Measurements from ENCODE around the gene MSMB.

Gene MSMB

DNA sequence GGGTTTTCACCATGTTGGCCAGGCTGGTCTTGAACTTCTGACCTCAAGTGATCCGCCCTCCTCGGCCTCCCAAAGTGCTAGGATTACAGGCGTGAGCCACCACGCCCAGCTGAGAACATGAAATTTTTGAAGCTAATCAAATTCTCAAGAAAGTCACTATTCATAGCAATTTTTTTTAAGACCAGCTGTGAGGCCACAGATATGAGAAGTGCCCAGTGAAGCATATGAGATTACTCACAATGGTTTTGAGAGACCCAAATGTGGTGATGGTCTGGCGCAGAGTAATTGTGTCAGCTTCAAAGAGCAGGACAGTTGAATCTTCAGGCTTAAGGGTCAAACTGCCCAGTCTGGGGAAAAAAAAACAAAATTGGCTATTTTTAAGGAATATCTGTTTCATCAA is 31.9 kb downstream of the MSMB start:
- Histone ChIP-seq H3K9me3 (replicated peaks; ENCODE audit: insufficient read depth, low read length) (no peaks in the 10 kb centered on the region), H3K4me1 (ENCODE audit: low read length) (no peaks in the 10 kb centered on the region), H3K4me3 (ENCODE audit: low read length) (no peak overlapping the region), H3K36me3 (replicated peaks; ENCODE audit: insufficient read depth, low read length) (peaks cover 28% of the 10 kb centered on the region; the same call in 1 of the 2 replicates), H3K9me2 (replicated peaks; ENCODE audit: insufficient read depth, low read length) (no peaks in the 10 kb centered on the region), H3K27ac (ENCODE audit: low read length) (no peak overlapping the region), H3K27me3 (replicated peaks; ENCODE audit: insufficient read depth, low read length) (no peaks in the 10 kb centered on the region), H3K4me2 (ENCODE audit: low read depth, low read length) (no peak overlapping the region), H2AFZ (ENCODE audit: low read length) (no peak overlapping the region), H3K79me2 (ENCODE audit: low read length) (peaks cover 78% of the 10 kb centered on the region), H3K9ac (ENCODE audit: low read length) (no peak overlapping the region), H4K20me1 (ENCODE audit: insufficient read depth, low read length) (peaks cover 21% of the 10 kb centered on the region), H3F3A (ENCODE audit: insufficient read depth, low read length) (no peaks in the 10 kb centered on the region)
- TF ChIP-seq, protein P1, sequence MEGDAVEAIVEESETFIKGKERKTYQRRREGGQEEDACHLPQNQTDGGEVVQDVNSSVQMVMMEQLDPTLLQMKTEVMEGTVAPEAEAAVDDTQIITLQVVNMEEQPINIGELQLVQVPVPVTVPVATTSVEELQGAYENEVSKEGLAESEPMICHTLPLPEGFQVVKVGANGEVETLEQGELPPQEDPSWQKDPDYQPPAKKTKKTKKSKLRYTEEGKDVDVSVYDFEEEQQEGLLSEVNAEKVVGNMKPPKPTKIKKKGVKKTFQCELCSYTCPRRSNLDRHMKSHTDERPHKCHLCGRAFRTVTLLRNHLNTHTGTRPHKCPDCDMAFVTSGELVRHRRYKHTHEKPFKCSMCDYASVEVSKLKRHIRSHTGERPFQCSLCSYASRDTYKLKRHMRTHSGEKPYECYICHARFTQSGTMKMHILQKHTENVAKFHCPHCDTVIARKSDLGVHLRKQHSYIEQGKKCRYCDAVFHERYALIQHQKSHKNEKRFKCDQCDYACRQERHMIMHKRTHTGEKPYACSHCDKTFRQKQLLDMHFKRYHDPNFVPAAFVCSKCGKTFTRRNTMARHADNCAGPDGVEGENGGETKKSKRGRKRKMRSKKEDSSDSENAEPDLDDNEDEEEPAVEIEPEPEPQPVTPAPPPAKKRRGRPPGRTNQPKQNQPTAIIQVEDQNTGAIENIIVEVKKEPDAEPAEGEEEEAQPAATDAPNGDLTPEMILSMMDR (IDR thresholded peaks at IDR 0.05; ENCODE audit: low read length): no peak
- TF ChIP-seq EZH2 (optimal IDR thresholded peaks at IDR 0.05; ENCODE audit: low read depth, low read length): no peak
- TF ChIP-seq EZH2phosphoT487 (IDR thresholded peaks at IDR 0.05; ENCODE audit: low read length): no peak
- DNase-seq: no peak

DNA sequence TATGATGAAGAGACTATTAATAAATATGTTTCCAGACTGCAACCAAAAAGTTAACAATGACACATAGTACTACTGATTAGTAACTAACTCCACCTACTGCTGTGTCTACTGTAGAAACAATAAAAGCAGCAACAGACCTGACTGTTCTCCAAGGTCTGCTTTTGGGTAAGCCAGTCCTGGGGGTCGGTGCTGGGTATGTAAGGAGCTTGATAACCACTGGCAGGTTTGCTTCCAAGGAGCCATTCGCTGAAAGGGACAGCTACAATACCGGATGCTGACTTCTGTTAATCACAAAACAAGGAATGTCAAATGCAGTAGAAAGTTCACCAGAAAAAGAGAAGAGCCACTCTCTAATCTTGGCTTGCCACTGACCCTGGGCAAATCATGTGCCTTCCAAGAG is 33.3 kb downstream of the MSMB start:
- Histone ChIP-seq H3K36me3 (replicated peaks; ENCODE audit: insufficient read depth, low read length) (peaks cover 28% of the 10 kb centered on the region; the same call in 1 of the 2 replicates), H3K27ac (ENCODE audit: low read length) (no peak overlapping the region), H3K4me3 (ENCODE audit: low read length) (no peak overlapping the region), H3K27me3 (replicated peaks; ENCODE audit: insufficient read depth, low read length) (no peaks in the 10 kb centered on the region), H4K20me1 (ENCODE audit: insufficient read depth, low read length) (peaks cover 6% of the 10 kb centered on the region), H3K9ac (ENCODE audit: low read length) (no peak overlapping the region), H3K4me2 (ENCODE audit: low read depth, low read length) (no peak overlapping the region), H3K79me2 (ENCODE audit: low read length) (peaks cover 74% of the 10 kb centered on the region), H3K9me3 (replicated peaks; ENCODE audit: insufficient read depth, low read length) (no peaks in the 10 kb centered on the region), H3F3A (ENCODE audit: insufficient read depth, low read length) (0 out of 2 replicates have a peak, but pooled peaks cover 3% of the 10 kb centered on the region), H3K4me1 (ENCODE audit: low read length) (no peaks in the 10 kb centered on the region), H3K9me2 (replicated peaks; ENCODE audit: insufficient read depth, low read length) (no peaks in the 10 kb centered on the region), H2AFZ (ENCODE audit: low read length) (no peak overlapping the region)
- no peak for DNase-seq
- no peak for TF ChIP-seq EZH2phosphoT487 (IDR thresholded peaks at IDR 0.05; ENCODE audit: low read length)
- no peak for TF ChIP-seq EZH2 (optimal IDR thresholded peaks at IDR 0.05; ENCODE audit: low read depth, low read length)

DNA sequence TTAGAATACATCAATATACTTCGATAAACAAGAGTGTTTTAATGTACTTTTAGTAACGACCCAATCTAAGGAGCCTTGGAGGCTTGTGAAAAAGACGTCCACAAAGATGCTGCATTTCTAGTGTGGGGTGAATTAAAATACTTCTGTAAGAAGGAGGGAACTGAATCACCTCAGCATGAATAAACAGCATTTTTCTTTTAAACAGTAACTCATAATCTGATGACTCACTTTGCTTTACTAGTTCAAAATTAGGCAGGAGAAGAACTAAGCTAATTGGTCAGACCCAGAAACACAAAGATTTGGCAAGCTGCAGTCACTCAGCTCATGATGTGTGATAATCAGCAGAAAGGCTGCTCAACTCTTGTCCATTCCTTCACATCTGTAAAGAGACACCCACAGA is 39.9 kb downstream of the MSMB start:
- H3K9me2 ChIP-seq (replicated peaks; ENCODE audit: insufficient read depth, low read length): no peaks in the 10 kb centered on the region
- H2AFZ ChIP-seq (ENCODE audit: low read length): no peak overlapping the region
- H3K36me3 ChIP-seq (replicated peaks; ENCODE audit: insufficient read depth, low read length): peaks cover 30% of the 10 kb centered on the region
- H4K20me1 ChIP-seq (ENCODE audit: insufficient read depth, low read length): no peaks in the 10 kb centered on the region
- H3K4me3 ChIP-seq (ENCODE audit: low read length): no peak overlapping the region
- no peaks in the 10 kb centered on the region for H3K4me1 ChIP-seq (ENCODE audit: low read length)
- H3K27ac ChIP-seq (ENCODE audit: low read length): no peak overlapping the region
- no peak overlapping the region for H3K4me2 ChIP-seq (ENCODE audit: low read depth, low read length)
- peaks cover 3% of the 10 kb centered on the region; the same call in 1 of the 2 replicates for H3F3A ChIP-seq (ENCODE audit: insufficient read depth, low read length)
- H3K79me2 ChIP-seq (ENCODE audit: low read length): peaks cover 40% of the 10 kb centered on the region
- H3K27me3 ChIP-seq (replicated peaks; ENCODE audit: insufficient read depth, low read length): no peaks in the 10 kb centered on the region
- no peaks in the 10 kb centered on the region for H3K9me3 ChIP-seq (replicated peaks; ENCODE audit: insufficient read depth, low read length)
- TF ChIP-seq, protein P1 (IDR thresholded peaks at IDR 0.05; ENCODE audit: low read length): no peak
- TF ChIP-seq EZH2phosphoT487 (IDR thresholded peaks at IDR 0.05; ENCODE audit: low read length) (no peak), EZH2 (optimal IDR thresholded peaks at IDR 0.05; ENCODE audit: low read depth, low read length) (no peak)
- DNase-seq: no peak
- H3K9ac ChIP-seq (ENCODE audit: low read length): no peak overlapping the region

DNA sequence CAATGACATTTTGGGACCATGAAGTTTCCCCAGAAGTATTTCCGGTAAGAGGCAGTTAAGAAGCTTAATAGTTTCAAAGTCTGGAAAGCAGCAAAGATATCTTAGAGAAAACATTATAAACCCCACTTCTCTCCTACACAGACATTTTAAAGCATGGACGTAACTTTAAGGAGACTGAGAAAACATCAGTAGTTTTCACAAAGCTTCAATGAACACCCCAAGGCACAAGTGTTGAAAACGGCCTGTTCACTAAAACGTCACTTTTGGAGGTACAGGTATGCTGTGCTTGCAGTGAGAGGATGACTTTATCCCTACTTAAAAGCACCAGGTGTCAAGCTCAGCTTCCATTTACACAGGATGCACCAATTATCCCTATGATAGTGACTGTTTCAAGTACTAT is 40.7 kb downstream of the MSMB start:
- no peaks in the 10 kb centered on the region for H3K9me3 ChIP-seq (replicated peaks; ENCODE audit: insufficient read depth, low read length)
- no peak overlapping the region for H3K4me3 ChIP-seq (ENCODE audit: low read length)
- no peaks in the 10 kb centered on the region for H4K20me1 ChIP-seq (ENCODE audit: insufficient read depth, low read length)
- H3K27me3 ChIP-seq (replicated peaks; ENCODE audit: insufficient read depth, low read length): no peaks in the 10 kb centered on the region
- TF ChIP-seq, protein P1 (IDR thresholded peaks at IDR 0.05; ENCODE audit: low read length): no peak
- TF ChIP-seq EZH2phosphoT487 (IDR thresholded peaks at IDR 0.05; ENCODE audit: low read length): no peak
- TF ChIP-seq EZH2 (optimal IDR thresholded peaks at IDR 0.05; ENCODE audit: low read depth, low read length): no peak
- no peak for DNase-seq
- H3K9ac ChIP-seq (ENCODE audit: low read length): no peak overlapping the region
- peaks cover 43% of the 10 kb centered on the region for H3K79me2 ChIP-seq (ENCODE audit: low read length)
- no peak overlapping the region for H2AFZ ChIP-seq (ENCODE audit: low read length)
- no peaks in the 10 kb centered on the region for H3K4me1 ChIP-seq (ENCODE audit: low read length)
- H3K4me2 ChIP-seq (ENCODE audit: low read depth, low read length): no peak overlapping the region
- H3F3A ChIP-seq (ENCODE audit: insufficient read depth, low read length): peaks cover 8% of the 10 kb centered on the region; the same call in 1 of the 2 replicates
- H3K36me3 ChIP-seq (replicated peaks; ENCODE audit: insufficient read depth, low read length): peaks cover 30% of the 10 kb centered on the region
- H3K27ac ChIP-seq (ENCODE audit: low read length): no peak overlapping the region
- no peaks in the 10 kb centered on the region for H3K9me2 ChIP-seq (replicated peaks; ENCODE audit: insufficient read depth, low read length)
